Activated naive CD4-positive, alpha-beta T cell treated with anti-CD3 and anti-CD28 coated beads, Interleukin-2, amount 10 ng/mL, durations not matched to agents 7 days and 5 days (primary cell): Measurements from ENCODE around the gene HSD11B1.

Experiments
- CTCF ChIA-PET: fragments of 350-600 bp; sonication (Branson Sonifier 250); formaldehyde crosslinking; loops from one replicate; lab custom pipeline; 2021; ENCODE audit warnings: antibody characterized with exemption; lab: Charles Lee
- DNase-seq: peaks from one replicate; pipeline ENCODE4 v3.0.0-alpha.2; 2020
- H3K27ac Mint-ChIP-seq: one replicate; pipeline ENCODE4 v1.8.0; 2021; ENCODE audit warnings: mild to moderate bottlenecking, moderate library complexity, mixed read lengths
- H3K27me3 Mint-ChIP-seq: one replicate; pipeline ENCODE4 v1.8.0; 2021; ENCODE audit warnings: mild to moderate bottlenecking, mixed read lengths
- H3K36me3 Mint-ChIP-seq: one replicate; pipeline ENCODE4 v1.8.0; 2021; ENCODE audit warnings: mixed read lengths
- H3K4me1 Mint-ChIP-seq: one replicate; pipeline ENCODE4 v1.8.0; 2021; ENCODE audit warnings: mixed read lengths
- H3K4me3 Mint-ChIP-seq: one replicate; pipeline ENCODE4 v1.8.0; 2021; ENCODE audit warnings: mild to moderate bottlenecking, moderate library complexity, mixed read lengths
- H3K9me3 Mint-ChIP-seq: one replicate; pipeline ENCODE4 v1.8.0; 2021; ENCODE audit warnings: mixed read lengths

HSD11B1 gene

DNA sequence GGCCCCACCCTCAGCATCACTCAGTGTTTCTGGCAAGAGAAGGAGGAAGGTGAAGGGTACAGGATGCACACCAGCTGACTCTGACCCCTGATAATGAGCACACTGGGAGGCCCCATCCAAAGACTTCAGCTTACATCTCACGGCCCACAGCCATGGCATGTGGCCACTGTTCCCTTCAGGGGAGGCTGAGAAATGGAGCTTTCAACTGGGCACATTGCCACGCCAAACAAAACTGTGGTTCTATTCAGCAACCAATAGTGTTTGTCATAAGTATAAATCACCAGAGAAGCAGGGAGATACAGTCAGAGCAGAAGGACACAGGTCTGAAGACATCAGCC lies 38.5 kb downstream of the HSD11B1 start:
- H3K4me1 Mint-ChIP-seq = peaks cover 43% of the 10 kb centered on the region
- no peak overlapping the region for H3K4me3 Mint-ChIP-seq
- no peaks in the 10 kb centered on the region for H3K36me3 Mint-ChIP-seq
- H3K9me3 Mint-ChIP-seq = no peaks in the 10 kb centered on the region
- H3K27ac Mint-ChIP-seq = no peak overlapping the region
- no peak for DNase-seq
- H3K27me3 Mint-ChIP-seq = no peaks in the 10 kb centered on the region
- CTCF ChIA-PET = interaction anchor here (1.0 to 1.5 kb wide), 5 partner anchors 25 to 171 kb away, joined by 3 to 7 read pairs (median 3); no protein-coding TSS in a partner anchor

DNA sequence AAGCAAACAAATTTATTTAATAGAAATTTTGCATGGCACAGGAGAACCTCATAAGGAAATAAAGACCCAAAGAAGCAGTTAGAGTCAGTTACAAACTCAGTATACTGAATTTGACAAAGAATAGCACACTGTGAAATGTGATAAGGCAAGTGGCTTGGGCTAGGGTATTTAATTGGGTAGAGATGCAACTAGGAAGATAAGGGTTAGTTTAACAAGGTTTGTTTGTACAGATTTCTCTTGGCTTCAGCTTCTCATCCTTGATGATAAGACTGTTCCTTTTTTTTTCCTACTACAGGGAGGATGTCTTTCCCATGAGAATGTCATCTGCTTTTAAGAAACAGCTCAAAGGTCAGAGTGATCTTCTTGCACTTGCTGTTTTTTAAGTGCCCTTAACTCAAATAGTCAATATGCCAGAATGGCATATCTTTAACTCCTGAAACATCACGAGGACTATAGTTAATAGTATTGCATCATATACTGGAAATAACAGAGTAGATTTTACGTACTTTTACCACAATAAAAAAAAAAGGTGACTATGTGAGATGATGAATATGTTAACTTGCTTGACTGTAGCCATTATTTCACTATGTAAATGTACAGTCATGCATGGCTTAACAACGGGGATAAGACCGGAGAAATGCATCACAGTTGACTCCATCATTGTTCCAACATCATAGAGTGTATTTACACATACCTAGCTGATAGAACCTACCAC lies 42.0 kb downstream of the HSD11B1 start:
- peaks cover 71% of the 10 kb centered on the region for H3K4me1 Mint-ChIP-seq
- peak overlapping the region; percentile 25 for H3K27ac Mint-ChIP-seq
- H3K27me3 Mint-ChIP-seq = no peaks in the 10 kb centered on the region
- CTCF ChIA-PET = interaction anchor here (0.6 to 6.2 kb wide), 14 partner anchors 10 to 179 kb away, joined by 3 to 40 read pairs (median 3); partner anchors contain the start of gene CAMK1G
- DNase-seq = no peak
- no peak overlapping the region for H3K4me3 Mint-ChIP-seq
- H3K36me3 Mint-ChIP-seq = no peaks in the 10 kb centered on the region
- no peaks in the 10 kb centered on the region for H3K9me3 Mint-ChIP-seq

DNA sequence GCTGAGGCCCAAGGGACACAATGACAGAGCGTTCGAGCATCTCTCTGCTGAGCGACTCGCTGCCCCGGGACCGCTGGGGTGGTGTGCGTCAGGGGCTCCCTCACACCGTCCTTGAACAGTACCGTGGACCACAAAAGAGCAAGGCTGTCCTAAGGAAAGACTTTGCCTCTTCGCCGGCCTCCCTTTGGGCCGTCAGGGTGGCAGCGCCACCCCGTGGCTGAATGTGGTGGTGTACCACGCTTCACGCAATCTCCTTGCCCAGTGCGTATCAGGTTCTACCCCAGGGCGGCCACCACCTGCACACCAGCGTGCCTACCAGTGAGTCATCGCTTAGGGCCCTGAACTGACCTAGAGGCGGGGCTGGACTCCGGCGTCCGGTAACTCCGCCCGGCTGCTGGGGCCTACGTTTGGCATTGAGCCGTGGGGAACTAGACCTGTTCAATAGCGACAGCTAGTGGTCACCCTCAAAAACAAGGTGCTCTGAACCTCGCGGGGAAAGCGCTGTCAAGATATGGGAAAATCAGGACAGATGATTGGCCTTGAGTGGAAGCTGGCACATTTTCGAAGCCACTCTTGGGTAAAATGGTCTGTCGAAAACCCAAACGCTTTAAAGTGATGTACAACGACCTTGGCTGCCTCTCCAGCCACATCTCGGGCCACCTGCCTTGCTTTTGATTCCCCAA lies 43.1 kb downstream of the HSD11B1 start:
- Mint-ChIP-seq H3K27me3 (no peaks in the 10 kb centered on the region), H3K4me1 (peaks cover 72% of the 10 kb centered on the region), H3K27ac (peak overlapping the region; percentile 88), H3K4me3 (peak overlapping the region; percentile 66), H3K36me3 (no peaks in the 10 kb centered on the region), H3K9me3 (no peaks in the 10 kb centered on the region)
- CTCF ChIA-PET = interaction anchor here (0.7 to 6.7 kb wide), 45 partner anchors 9 to 179 kb away, joined by 3 to 96 read pairs (median 7); partner anchors contain the start of genes CAMK1G, G0S2 and TRAF3IP3
- peak; percentile 88 for DNase-seq

DNA sequence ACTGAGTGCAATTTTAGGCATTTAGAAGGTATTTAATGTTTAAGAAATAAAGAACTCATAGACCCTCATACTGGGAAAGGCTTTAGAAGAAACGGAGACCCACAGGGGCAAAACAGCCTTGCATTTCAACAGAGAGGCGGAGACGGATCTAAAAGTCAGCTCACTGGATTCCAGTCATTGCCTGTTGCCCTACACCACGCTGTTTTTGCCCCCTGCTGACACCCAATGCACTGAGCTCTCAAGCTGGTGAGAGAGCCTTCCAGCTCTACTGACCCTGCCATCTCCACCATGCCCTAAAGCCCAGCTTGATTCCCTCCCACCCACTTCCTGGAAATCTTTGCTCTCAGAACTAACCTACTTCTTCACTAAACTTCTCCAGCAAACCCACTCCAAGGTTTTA lies 44.0 kb downstream of the HSD11B1 start:
- peak overlapping the region; percentile 88 for H3K27ac Mint-ChIP-seq
- CTCF ChIA-PET = interaction anchor here (0.6 to 6.7 kb wide), 46 partner anchors 8 to 304 kb away, joined by 3 to 96 read pairs (median 6); partner anchors contain the start of genes CAMK1G, G0S2 and TRAF3IP3
- DNase-seq = no peak
- H3K36me3 Mint-ChIP-seq = no peaks in the 10 kb centered on the region
- H3K9me3 Mint-ChIP-seq = no peaks in the 10 kb centered on the region
- H3K4me3 Mint-ChIP-seq = no peak overlapping the region
- no peaks in the 10 kb centered on the region for H3K27me3 Mint-ChIP-seq
- peaks cover 72% of the 10 kb centered on the region for H3K4me1 Mint-ChIP-seq

DNA sequence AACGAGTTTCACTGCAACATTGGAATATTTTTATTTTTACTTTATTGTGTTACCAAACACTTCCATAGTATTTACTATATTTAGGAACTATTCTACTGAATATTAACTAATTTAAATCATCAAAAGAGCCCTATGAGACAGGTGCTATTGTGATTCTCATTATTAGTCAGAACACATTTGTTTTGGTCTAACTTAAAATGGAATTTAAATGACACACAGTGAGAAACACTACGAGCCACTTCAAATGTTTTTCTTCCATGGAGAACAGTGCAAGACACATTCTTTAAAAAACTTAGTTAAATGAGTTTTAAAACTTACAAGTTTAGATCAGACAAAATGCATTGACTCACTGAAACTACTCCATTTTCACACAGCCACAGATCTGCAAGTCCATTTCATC lies 44.6 kb downstream of the HSD11B1 start:
- Mint-ChIP-seq H3K27ac (peak overlapping the region; percentile 81), H3K9me3 (no peaks in the 10 kb centered on the region), H3K4me3 (no peak overlapping the region), H3K36me3 (no peaks in the 10 kb centered on the region), H3K4me1 (peaks cover 76% of the 10 kb centered on the region), H3K27me3 (no peaks in the 10 kb centered on the region)
- no peak for DNase-seq
- CTCF ChIA-PET = interaction anchor here (0.7 to 6.7 kb wide), 32 partner anchors 8 to 181 kb away, joined by 3 to 96 read pairs (median 9); partner anchors contain the start of genes CAMK1G and TRAF3IP3

DNA sequence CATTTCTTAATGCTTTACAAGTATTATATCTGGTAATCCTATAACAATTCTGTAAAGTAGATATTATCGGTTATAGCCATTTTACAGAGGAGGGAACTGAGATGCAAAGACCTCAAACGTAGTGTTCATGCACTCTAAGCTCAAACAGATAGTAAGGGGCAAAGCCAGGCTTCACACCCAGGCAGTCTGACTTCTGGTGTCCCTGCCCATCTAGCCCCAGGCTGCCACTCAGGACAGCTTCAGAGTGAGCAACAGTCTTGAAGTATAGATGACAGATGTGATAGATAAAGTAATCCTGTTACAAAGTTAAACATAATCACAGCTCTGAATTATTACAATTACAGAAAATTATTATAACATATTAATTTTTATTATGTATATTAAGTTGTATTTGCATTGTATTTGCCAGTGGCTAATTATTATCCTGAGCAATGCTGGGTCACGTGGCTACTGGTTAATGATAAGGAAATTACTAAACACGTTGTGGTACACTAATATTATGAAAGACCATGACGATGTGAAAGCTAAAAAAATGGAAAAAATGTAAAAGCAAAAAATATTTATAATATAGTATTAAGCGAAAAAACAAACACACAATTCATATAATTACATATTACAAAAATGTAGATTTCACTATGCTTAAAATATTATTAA lies 45.2 kb downstream of the HSD11B1 start:
- Mint-ChIP-seq H3K4me3 (no peak overlapping the region), H3K27ac (peak overlapping the region; percentile 81), H3K4me1 (peaks cover 79% of the 10 kb centered on the region), H3K9me3 (no peaks in the 10 kb centered on the region), H3K36me3 (no peaks in the 10 kb centered on the region), H3K27me3 (no peaks in the 10 kb centered on the region)
- DNase-seq = no peak
- CTCF ChIA-PET = interaction anchor here (1.0 to 6.7 kb wide), 15 partner anchors 9 to 181 kb away, joined by 3 to 96 read pairs (median 9); no protein-coding TSS in a partner anchor

DNA sequence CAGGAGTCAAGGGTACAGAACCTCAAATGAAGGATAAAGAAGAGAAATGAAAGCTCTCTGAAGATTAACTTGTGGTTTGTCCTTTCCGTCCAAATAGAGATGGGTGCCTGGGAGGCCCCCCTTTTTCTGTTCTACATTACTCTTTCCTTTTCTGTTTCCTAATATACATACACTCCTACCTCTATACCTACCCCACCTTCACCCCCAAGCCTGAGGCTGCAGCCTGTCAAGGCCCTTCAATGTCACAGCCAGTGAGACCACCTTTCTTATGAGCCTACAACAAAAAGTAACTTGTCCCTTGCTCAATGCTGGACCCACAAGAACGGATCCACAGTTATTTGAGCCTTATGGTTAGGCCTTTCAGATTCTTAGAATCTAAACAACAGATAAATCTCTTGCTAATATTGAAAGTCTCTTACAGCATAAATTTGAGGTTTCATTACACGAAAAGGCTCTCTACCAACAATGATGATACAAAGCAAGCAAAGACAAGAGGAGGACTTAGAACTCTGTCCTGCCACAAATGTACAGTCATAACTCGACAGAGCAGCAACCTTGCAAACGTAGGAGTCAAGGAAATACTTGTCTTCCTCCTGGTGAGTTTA lies 47.1 kb downstream of the HSD11B1 start:
- H3K4me1 Mint-ChIP-seq = peaks cover 84% of the 10 kb centered on the region
- H3K27ac Mint-ChIP-seq = peak overlapping the region; percentile 98
- peaks cover 13% of the 10 kb centered on the region for H3K36me3 Mint-ChIP-seq
- peak overlapping the region; percentile 62 for H3K4me3 Mint-ChIP-seq
- H3K9me3 Mint-ChIP-seq = no peaks in the 10 kb centered on the region
- DNase-seq = peak; percentile 49
- CTCF ChIA-PET = interaction anchor here (0.7 to 6.7 kb wide), 9 partner anchors 8 to 186 kb away, joined by 3 to 96 read pairs (median 4); no protein-coding TSS in a partner anchor
- no peaks in the 10 kb centered on the region for H3K27me3 Mint-ChIP-seq

DNA sequence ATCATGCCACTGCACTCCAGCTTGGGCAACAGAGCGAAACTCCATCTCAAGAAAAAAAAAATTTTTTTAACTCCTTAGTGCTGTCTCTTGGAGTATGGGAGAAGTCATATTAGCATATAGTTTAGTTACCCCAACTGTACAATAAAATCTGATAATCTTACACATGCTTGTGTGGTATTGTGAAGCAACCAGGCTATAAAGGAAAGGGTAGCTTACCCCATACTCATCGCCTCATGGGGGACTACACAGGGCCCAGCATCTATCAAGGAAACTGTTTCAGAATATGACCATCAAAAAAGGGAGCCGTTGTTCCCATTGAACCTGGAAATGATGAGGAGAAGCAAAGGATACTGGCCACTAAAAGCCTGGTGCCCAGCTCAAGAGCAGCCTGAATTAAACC lies 48.2 kb downstream of the HSD11B1 start:
- CTCF ChIA-PET = interaction anchor here (1.0 to 6.7 kb wide), 4 partner anchors 15 to 187 kb away, joined by 3 to 96 read pairs (median 4); no protein-coding TSS in a partner anchor
- H3K4me3 Mint-ChIP-seq = peak overlapping the region; percentile 62

DNA sequence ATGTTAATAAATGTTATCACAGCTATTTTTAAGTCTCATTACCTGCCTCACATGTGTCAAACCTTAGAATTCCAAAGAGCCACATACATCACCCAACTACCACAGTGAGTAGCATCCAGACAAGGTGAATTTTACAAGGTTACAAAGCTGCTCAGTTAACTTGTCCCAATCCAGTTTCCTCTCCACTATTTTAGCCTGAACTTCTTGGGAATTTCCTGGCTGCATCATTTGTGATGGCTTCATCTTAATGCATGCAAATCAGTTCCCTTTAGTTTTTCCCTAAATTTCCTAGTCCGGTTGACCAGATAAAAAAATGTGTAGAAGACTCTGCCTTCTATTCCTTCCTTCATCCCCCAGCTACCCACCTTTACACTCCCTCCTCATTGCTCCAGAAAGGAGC lies 50.6 kb downstream of the HSD11B1 start:
- Mint-ChIP-seq H3K4me1 (peaks cover 77% of the 10 kb centered on the region), H3K27ac (peak overlapping the region; percentile 99), H3K27me3 (no peaks in the 10 kb centered on the region), H3K4me3 (peak overlapping the region; percentile 99), H3K36me3 (peaks cover 48% of the 10 kb centered on the region), H3K9me3 (no peaks in the 10 kb centered on the region)
- CTCF ChIA-PET = interaction anchor here (0.6 to 3.8 kb wide), 6 partner anchors 12 to 155 kb away, joined by 3 to 60 read pairs (median 5); no protein-coding TSS in a partner anchor
- no peak for DNase-seq

More for the DNA sequence above, 48.2 kb downstream of the HSD11B1 start:
- Mint-ChIP-seq H3K27me3 (no peaks in the 10 kb centered on the region), H3K9me3 (no peaks in the 10 kb centered on the region), H3K36me3 (peaks cover 24% of the 10 kb centered on the region), H3K27ac (peak overlapping the region; percentile 98), H3K4me1 (peaks cover 73% of the 10 kb centered on the region)
- no peak for DNase-seq

DNA sequence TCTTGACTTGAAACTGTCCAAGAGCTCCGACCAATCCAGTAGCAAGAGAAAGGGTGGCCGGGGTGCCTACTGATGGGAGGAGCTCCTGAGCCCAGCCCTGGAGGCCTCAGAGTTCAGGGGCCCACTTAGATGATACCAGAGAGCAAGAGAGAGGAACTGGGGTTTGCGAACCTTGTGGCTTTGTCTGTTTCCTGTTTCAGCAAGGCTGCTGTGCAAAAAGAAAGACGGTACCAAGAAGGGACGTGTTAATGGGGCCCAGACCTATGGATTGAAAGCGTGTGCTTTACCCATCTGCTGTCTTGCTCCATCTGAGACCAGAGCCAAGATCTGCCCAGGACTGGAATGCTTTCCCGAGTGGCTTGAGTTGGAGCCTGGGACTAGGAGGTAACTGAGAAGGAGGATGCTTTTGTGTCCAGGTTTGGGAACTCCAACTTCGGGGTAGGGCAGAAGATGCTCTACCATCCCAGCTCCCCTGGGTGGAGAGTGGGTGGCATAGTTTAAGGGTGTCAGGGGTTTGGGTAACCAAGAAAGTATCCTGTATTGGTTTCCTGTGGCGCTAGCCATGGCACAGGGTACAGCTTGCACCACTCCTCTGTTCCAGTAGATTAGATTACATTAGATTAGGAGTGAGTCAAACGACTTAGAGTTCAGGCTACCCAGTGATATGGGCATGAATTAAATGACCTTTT lies 51.4 kb downstream of the HSD11B1 start, which contains the start of gene TRAF3IP3:
Gene TRAF3IP3, plus strand, starts transcription at position 128 of the 689 bp plus-strand sequence. CDS start 3,987 bp downstream, outside the sequence.
- H3K27me3 Mint-ChIP-seq = no peaks in the 10 kb centered on the region

DNA sequence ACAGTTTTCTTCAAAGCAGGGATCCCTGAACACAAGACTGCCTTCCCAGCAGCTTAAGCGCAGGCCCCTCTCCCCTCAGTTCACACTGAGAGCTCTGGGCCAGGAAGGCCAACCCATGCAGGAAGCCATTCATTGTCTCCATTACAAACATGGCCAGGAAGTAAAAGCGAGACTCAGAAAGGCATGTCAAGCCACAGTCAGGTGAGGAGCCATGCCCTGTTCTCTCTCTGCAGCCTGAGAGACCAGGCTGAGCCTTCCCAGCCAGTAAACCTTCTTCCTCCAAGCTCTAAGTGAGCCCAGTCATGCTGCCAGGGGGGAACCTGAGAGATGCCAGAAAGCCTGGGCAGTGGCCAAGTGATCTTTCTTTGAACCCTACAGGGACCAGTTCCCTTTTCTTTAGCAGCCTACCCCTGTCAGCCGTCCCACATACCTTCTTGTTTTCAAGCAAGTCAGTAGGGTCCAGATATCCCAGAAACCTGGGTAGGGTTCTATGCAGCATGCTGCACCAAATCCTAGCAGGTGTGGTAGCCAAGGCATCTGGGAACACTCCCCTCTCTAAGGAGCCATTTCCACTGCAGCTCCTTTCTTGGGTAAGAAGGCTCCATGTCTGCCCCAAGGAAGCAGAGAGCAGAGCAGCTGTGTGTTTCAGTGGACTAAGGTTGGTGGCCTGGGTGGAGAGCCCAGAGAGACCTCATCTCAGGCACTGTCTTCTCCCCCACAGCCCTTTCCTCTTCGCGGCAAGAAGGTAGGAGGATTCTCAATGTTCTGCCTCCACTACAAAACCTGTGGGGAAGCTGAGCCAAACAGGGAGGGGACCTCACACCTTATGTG lies 52.2 kb downstream of the HSD11B1 start:
- peak overlapping the region; percentile 99 for H3K27ac Mint-ChIP-seq
- H3K27me3 Mint-ChIP-seq = no peaks in the 10 kb centered on the region
- peak overlapping the region; percentile 99 for H3K4me3 Mint-ChIP-seq
- H3K4me1 Mint-ChIP-seq = peaks cover 77% of the 10 kb centered on the region
- peak; percentile 62 for DNase-seq
- peaks cover 62% of the 10 kb centered on the region for H3K36me3 Mint-ChIP-seq
- H3K9me3 Mint-ChIP-seq = no peaks in the 10 kb centered on the region
- CTCF ChIA-PET = interaction anchor here (0.6 to 3.8 kb wide), 5 partner anchors 9 to 128 kb away, joined by 3 to 60 read pairs (median 5); no protein-coding TSS in a partner anchor

More for the DNA sequence above, 51.4 kb downstream of the HSD11B1 start, which contains the start of gene TRAF3IP3:
- Mint-ChIP-seq H3K9me3 (no peaks in the 10 kb centered on the region), H3K27ac (peak within 1 kb of the TSS; percentile 99), H3K36me3 (peaks cover 55% of the 10 kb centered on the region), H3K4me1 (peaks cover 77% of the 10 kb centered on the region), H3K4me3 (peak within 1 kb of the TSS; percentile 99)
- CTCF ChIA-PET = interaction anchor here (0.9 to 3.8 kb wide), 6 partner anchors 8 to 70 kb away, joined by 3 to 60 read pairs (median 5); no protein-coding TSS in a partner anchor
- DNase-seq = peak; percentile 87

DNA sequence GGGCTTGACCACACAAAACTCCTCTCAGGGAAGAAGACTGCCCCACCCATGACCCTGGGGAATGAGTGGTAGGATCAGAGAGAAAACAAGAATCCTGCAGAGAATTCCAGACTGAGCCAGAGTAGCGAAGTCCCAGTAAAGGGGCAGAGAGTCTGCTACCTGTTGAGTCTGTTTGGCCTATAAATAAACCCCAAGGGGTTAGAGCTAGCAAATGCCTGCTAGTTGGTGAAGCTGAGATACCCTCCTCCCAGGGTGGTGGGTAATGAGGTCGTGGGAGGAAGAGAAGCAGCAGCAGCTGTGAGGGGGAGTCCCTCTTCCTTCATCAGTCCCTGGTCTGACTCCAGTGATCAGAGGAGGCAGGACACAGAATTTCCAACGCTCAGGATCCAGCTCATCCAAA lies 53.8 kb downstream of the HSD11B1 start:
- H3K36me3 Mint-ChIP-seq = peaks cover 77% of the 10 kb centered on the region
- H3K4me3 Mint-ChIP-seq = peak overlapping the region; percentile 99
- CTCF ChIA-PET = interaction anchor here (1.4 to 3.3 kb wide), 2 partner anchors 10 kb away, joined by 9 to 21 read pairs; no protein-coding TSS in a partner anchor
- H3K27me3 Mint-ChIP-seq = no peaks in the 10 kb centered on the region
- H3K27ac Mint-ChIP-seq = peak overlapping the region; percentile 67
- no peaks in the 10 kb centered on the region for H3K9me3 Mint-ChIP-seq
- peaks cover 77% of the 10 kb centered on the region for H3K4me1 Mint-ChIP-seq
- DNase-seq = no peak
